ENCODE measurements around the gene FIBP. TPM values are rescaled to one million over a fixed set of nuclear protein-coding genes. Genes with fewer than 3 reads are reported as not detected.
A peak's percentile ranks its signal among the peaks of the same experiment; 100 is the strongest.
"Not testable (repeated sequence)": the region's sequence is repeated elsewhere in the genome, so short reads cannot be mapped to it uniquely, and the experiment has no call there.

Gene FIBP
- total RNA-seq, 1 experiment from 2014 or later, result 295 TPM

DNA sequence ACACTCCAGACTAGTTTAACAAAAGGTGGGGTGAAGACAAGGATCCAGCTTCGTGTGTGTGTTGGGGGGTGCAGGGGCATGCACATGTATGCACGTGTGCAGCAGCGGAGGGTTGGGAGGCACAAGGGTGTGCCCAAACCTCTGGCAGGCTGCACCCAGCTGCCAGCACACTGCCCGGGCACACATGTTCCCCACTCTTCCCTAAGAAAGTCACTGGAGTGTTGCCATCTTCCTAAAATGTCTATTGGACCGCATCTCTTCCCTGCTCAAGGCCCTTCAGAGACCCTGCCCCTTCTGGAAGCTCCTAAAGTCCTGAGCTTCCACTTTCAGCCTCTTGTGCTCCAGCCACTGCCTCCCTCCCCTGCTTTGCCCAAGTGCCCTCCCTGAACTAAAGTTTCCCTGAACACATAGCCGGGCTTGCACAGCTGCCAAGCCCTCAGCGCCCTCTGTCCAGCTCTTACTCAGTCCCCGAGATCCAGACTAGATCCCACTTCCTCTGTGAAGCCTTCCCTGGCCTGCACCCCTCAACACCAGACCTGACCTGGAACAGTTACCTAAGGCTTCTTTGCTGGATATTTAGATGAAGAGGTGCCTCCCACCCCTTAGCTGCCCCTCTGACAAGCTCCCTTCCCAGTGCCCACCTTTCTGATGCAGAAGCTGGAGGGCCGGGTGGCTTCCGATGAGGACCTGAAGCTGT, 36.3 kb downstream of the FIBP start:
- H3K4me1 ChIP-seq (replicated peaks), result peaks cover 11% of the 10 kb centered on the region
- H3K36me3 ChIP-seq, result peaks cover 68% of the 10 kb centered on the region
- H3K4me3 ChIP-seq, result no peak overlapping the region
- DNase-seq (ENCODE audit: low read depth in 1 of 2, low spot score in 2 of 2), result peak in 1 of 2 experiments; percentile 55
- H3K27ac ChIP-seq, result no peak overlapping the region
- no peaks in the 10 kb centered on the region for H3K27me3 ChIP-seq (replicated peaks)
- peaks cover 18% of the 10 kb centered on the region for H3K9me3 ChIP-seq (replicated peaks)

DNA sequence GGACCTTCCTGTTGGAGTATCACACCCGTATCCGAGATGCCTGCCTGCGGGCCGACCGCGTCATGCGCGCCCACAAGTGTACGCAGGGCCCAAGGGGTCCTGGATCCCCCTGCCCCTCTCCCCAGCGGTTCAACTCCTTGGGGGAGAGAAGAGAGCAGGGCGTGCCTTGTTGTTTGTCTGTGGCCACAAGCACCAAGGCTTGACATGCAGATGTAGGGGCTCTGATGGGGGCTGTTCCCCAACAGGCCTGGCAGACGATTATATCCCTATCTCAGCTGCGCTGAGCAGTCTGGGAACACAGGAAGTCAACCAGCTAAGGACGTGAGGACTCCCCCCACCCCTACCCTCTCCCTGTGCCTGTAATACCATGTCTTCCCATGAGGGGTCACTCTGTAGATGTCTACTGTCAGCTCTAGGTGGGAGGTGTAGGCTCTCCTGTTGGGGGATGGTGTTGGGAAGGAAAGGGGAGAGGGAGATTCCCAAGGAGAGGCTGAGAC, 37.1 kb downstream of the FIBP start:
- Histone ChIP-seq H3K27me3 (replicated peaks) (no peaks in the 10 kb centered on the region), H3K27ac (no peak overlapping the region), H3K9me3 (replicated peaks) (peaks cover 18% of the 10 kb centered on the region), H3K4me1 (replicated peaks) (peaks cover 6% of the 10 kb centered on the region), H3K36me3 (peaks cover 59% of the 10 kb centered on the region), H3K4me3 (no peak overlapping the region)
- peak; percentile 64 to 73 for DNase-seq (ENCODE audit: low read depth in 1 of 2, low spot score in 2 of 2)

- Histone ChIP-seq H3K4me3 (no peak overlapping the region), H3K27ac (no peak overlapping the region), H3K36me3 (peaks cover 53% of the 10 kb centered on the region), H3K9me3 (replicated peaks) (peaks cover 18% of the 10 kb centered on the region), H3K27me3 (replicated peaks) (no peaks in the 10 kb centered on the region), H3K4me1 (replicated peaks) (no peaks in the 10 kb centered on the region; the same call in none of the 2 replicates)
- DNase-seq (ENCODE audit: low read depth in 1 of 2, low spot score in 2 of 2), result no peak
These were observed 37.8 kb downstream of the FIBP start for GRCh38 chr11:65850217-65851082.

DNA sequence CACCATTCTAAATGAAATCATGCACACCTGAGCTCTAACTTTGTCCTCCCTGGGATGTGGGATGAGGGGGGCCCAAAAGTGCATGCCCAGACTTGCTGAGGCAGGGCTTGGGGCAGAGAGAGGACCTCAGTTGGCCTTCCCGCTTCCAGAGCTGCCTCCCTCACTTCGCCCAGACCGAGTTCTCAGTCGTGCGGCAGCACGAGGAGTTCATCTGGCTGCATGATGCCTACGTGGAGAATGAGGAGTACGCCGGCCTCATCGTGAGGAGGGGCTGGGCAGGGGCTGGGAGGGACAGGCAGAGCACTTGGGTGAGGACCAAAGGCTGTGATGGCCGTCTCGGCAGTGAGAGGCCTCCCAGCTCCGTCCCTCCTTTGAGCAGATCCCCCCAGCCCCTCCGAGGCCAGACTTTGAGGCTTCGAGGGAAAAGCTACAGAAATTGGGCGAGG, 38.5 kb downstream of the FIBP start:
- Histone ChIP-seq H3K4me3 (no peak overlapping the region), H3K27ac (no peak overlapping the region), H3K27me3 (replicated peaks) (no peaks in the 10 kb centered on the region), H3K9me3 (replicated peaks) (peaks cover 18% of the 10 kb centered on the region), H3K36me3 (peaks cover 46% of the 10 kb centered on the region), H3K4me1 (replicated peaks) (no peaks in the 10 kb centered on the region; the same call in 1 of the 2 replicates)
- peak in 1 of 2 experiments; percentile 55 for DNase-seq (ENCODE audit: low read depth in 1 of 2, low spot score in 2 of 2)

DNA sequence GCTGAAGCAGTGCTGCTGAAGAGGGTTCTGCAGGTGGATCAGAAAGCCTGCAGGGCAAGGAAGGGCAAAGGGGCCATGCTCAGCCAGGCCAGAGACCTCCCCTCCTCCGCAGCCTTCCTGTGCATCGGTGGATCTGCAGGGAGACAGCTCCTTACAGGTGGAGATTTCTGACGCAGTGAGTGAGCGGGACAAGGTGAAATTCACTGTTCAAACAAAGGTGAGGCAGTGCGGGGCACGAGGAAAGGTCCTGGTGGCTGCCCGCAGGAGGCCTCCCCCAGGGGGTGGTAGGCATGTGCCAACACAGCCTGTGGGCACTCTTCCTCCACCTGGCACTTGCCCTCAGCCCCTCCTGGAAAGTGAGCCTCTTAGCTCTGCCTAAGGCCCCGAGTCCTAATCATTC, 38.9 kb downstream of the FIBP start:
- H3K9me3 ChIP-seq (replicated peaks), result peaks cover 18% of the 10 kb centered on the region
- H3K4me1 ChIP-seq (replicated peaks), result no peaks in the 10 kb centered on the region; the same call in 1 of the 2 replicates
- no peak for DNase-seq (ENCODE audit: low read depth in 1 of 2, low spot score in 2 of 2)
- no peak overlapping the region for H3K27ac ChIP-seq
- H3K36me3 ChIP-seq, result peaks cover 42% of the 10 kb centered on the region
- H3K27me3 ChIP-seq (replicated peaks), result no peaks in the 10 kb centered on the region
- H3K4me3 ChIP-seq, result no peak overlapping the region

DNA sequence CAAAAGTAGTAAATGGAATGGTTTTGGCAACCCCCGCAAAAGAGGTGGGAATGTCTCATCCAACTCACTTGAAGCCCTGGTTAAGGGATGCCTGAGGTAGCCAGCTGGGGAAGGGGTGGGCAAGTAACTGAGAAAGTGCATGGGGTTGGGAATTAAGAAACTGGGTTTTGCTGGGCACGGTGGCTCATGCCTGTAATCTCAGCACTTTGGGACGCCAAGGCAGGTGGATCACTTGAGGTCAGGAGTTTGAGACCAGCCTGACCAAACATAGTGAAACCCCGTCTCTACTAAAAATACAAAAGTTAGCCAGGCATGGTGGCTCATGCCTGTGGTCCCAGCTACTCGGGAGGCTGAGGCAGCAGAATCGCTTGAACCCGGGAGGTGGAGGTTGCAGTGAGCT, 39.6 kb downstream of the FIBP start:
- not testable (repeated sequence) for H3K4me1 ChIP-seq (replicated peaks); H3K27me3 ChIP-seq (replicated peaks); DNase-seq (ENCODE audit: low read depth in 1 of 2, low spot score in 2 of 2); H3K27ac ChIP-seq; H3K4me3 ChIP-seq
- Histone ChIP-seq H3K9me3 (replicated peaks) (peaks cover 18% of the 10 kb centered on the region), H3K36me3 (peaks cover 35% of the 10 kb centered on the region)

DNA sequence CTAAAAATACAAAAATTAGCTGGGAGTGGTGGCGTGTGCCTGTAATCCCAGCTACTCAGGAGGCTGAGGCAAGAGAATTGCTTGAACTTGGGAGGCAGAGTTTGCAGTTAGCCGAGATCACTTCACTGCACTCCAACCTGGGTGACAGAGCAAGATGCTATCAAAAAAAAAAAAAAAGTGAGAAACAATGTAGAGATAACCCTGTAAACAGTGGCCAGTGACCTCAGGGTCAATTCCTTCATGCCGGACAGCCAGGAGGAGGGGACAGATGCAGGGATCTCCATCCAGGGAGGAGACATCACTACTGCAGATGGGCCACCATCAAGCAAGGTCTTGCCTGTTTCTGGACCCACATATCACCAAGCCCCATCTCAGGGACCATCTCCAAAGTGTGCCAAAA, 40.5 kb downstream of the FIBP start:
- peaks cover 26% of the 10 kb centered on the region for H3K36me3 ChIP-seq
- H3K9me3 ChIP-seq (replicated peaks), result peaks cover 18% of the 10 kb centered on the region

DNA sequence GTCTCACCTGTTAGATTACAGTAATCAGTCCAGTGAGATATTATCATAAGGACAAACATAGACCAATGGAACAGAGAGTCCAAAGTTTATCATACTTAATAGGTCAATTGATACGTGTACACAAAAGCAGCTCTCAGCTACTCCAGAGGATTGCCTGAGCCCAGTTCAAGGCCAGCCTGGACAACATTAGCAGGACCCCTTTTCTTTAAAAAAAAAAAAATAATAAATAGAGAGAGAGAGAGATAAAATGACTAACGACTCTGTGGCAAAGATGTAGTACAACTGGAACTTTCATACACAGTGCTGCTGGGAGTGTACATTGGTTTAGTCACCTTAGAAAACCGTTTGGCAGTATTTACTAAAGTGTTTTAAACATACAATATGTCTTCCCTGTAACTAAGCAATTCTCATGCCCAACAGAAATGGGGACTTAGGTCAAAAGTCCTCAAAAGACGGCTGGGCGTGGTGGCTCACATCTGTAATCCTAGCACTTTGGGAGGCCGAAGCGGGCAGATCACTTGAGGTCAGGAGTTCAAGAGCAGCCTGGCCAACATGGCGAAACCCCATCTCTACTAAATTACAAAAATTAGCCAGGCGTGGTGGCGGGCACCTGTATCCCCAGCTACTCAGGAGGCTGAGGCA, 43.9 kb downstream of the FIBP start:
- H3K27ac ChIP-seq, result no peak overlapping the region
- H3K27me3 ChIP-seq (replicated peaks), result no peaks in the 10 kb centered on the region
- no peaks in the 10 kb centered on the region for H3K4me1 ChIP-seq (replicated peaks)
- H3K9me3 ChIP-seq (replicated peaks), result no peaks in the 10 kb centered on the region
- no peaks in the 10 kb centered on the region for H3K36me3 ChIP-seq
- no peak overlapping the region for H3K4me3 ChIP-seq
- no peak for DNase-seq (ENCODE audit: low read depth in 1 of 2, low spot score in 2 of 2)

More for the DNA sequence above, 40.5 kb downstream of the FIBP start:
- Histone ChIP-seq H3K4me3 (no peak overlapping the region), H3K4me1 (replicated peaks) (no peaks in the 10 kb centered on the region; the same call in 1 of the 2 replicates), H3K27me3 (replicated peaks) (no peaks in the 10 kb centered on the region), H3K27ac (no peak overlapping the region)
- DNase-seq (ENCODE audit: low read depth in 1 of 2, low spot score in 2 of 2), result no peak

GRCh38 chr11:65843811-65844210, 44.5 kb downstream of the FIBP start:
- H3K4me3 ChIP-seq, result no peak overlapping the region
- no peaks in the 10 kb centered on the region for H3K27me3 ChIP-seq (replicated peaks)
- no peaks in the 10 kb centered on the region for H3K4me1 ChIP-seq (replicated peaks)
- DNase-seq (ENCODE audit: low read depth in 1 of 2, low spot score in 2 of 2), result no peak
- H3K27ac ChIP-seq, result no peak overlapping the region
- H3K9me3 ChIP-seq (replicated peaks), result no peaks in the 10 kb centered on the region
- no peaks in the 10 kb centered on the region for H3K36me3 ChIP-seq

- H3K27ac ChIP-seq, result no peak overlapping the region
- H3K4me1 ChIP-seq (replicated peaks), result no peaks in the 10 kb centered on the region
- H3K9me3 ChIP-seq (replicated peaks), result no peaks in the 10 kb centered on the region
- no peaks in the 10 kb centered on the region for H3K36me3 ChIP-seq
- no peaks in the 10 kb centered on the region for H3K27me3 ChIP-seq (replicated peaks)
- H3K4me3 ChIP-seq, result no peak overlapping the region
- DNase-seq (ENCODE audit: low read depth in 1 of 2, low spot score in 2 of 2), result no peak
These were observed 46.1 kb downstream of the FIBP start for GRCh38 chr11:65842144-65842543.

DNA sequence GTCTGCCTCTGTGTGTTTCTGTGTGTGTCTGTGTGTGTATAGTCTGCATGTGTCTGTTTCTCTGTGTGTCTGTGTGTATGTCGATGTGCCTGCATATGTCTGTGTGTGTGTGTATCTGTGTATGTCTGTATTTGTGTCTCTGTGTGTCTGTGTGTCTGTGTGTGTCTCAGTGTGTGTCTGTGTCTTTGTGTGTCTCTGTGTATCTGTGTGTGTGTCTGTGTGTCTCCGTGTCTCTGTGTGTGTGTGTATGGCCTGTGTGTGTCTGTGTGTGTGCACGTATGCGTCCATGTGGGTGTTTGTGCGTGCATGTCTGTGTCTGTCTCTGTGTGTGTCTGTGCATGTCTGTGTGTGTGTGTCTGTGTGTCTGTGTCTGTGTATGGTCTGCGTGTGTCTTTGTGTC, 54.1 kb downstream of the FIBP start:
- DNase-seq (ENCODE audit: low read depth in 1 of 2, low spot score in 2 of 2), result no peak
- Histone ChIP-seq H3K4me3 (peak overlapping the region; percentile 36), H3K9me3 (replicated peaks) (peaks cover 5% of the 10 kb centered on the region; the same call in 1 of the 2 replicates), H3K36me3 (no peaks in the 10 kb centered on the region), H3K4me1 (replicated peaks) (peaks cover 20% of the 10 kb centered on the region), H3K27me3 (replicated peaks) (peaks cover 31% of the 10 kb centered on the region), H3K27ac (no peak overlapping the region)
